IMR-90 (cell line): Measurements from ENCODE around the gene KLK14. TPM values are rescaled to one million over a fixed set of nuclear protein-coding genes. Genes with fewer than 3 reads are reported as not detected.

Source experiments
- ATAC-seq: fragments of 200-7000 bp; cut with Tn5 transposase; 2 replicates; pipeline ENCODE4 v1.9.1; 2020; ENCODE audit warnings: low read depth, mild to moderate bottlenecking, moderate library complexity
- BruUV-seq: library from RNA; stranded (reverse); fragments of 400-500 nt; replicated peaks from 2 replicates; lab custom pipeline; 2021; lab: Mats Ljungman, UMichigan
- CTCF ChIA-PET: fragments of 300-600 bp; formaldehyde crosslinking; extraction: SDS; loops from one replicate; lab custom pipeline; 2021; ENCODE audit warnings: antibody characterized with exemption; lab: Yijun Ruan, JAX
- POLR2A ChIA-PET: fragments of 300-600 bp; sonication (Branson Sonifier 250); formaldehyde crosslinking; loops from one replicate; lab custom pipeline; 2022; ENCODE audit warnings: antibody characterized with exemption; ENCODE audit not compliant: unreplicated experiment; lab: Charles Lee
- DNase-seq: peaks from one replicate; pipeline ENCODE4 v3.0.0; 2013
- H2AFZ ChIP-seq: replicated peaks from 2 replicates; pipeline ENCODE3; 2013; ENCODE audit warnings: low read length, mild to moderate bottlenecking; ENCODE audit not compliant: poor library complexity
- H2AK5ac ChIP-seq: 2 replicates; pipeline ENCODE4 v1.6.1; 2013; ENCODE audit warnings: low read depth, low read length, inconsistent platforms
- H2AK9ac ChIP-seq: replicated peaks from 2 replicates; pipeline ENCODE3; 2013; ENCODE audit warnings: mild to moderate bottlenecking, low read depth, low read length, moderate library complexity; ENCODE audit not compliant: poor library complexity
- H2BK120ac ChIP-seq: 2 replicates; pipeline ENCODE4 v1.6.1; 2013; ENCODE audit warnings: low read depth, low read length, inconsistent platforms
- H2BK15ac ChIP-seq: 3 replicates; pipeline ENCODE4 v1.6.1; 2013; ENCODE audit warnings: low read depth, low read length, inconsistent platforms
- H2BK20ac ChIP-seq: 2 replicates; pipeline ENCODE4 v1.6.1; 2013; ENCODE audit warnings: low read depth, mild to moderate bottlenecking, inconsistent platforms, low read length, moderate library complexity
- H2BK5ac ChIP-seq: 2 replicates; pipeline ENCODE4 v1.6.1; 2013; ENCODE audit warnings: mild to moderate bottlenecking, low read depth, low read length, inconsistent platforms; ENCODE audit not compliant: poor library complexity, severe bottlenecking
- H3K14ac ChIP-seq: replicated peaks from 2 replicates; pipeline ENCODE4 v1.6.1; 2013; ENCODE audit warnings: low read depth, low read length, inconsistent platforms
- H3K18ac ChIP-seq: 2 replicates; pipeline ENCODE4 v1.6.1; 2013; ENCODE audit warnings: low read depth, low read length, control low read depth
- H3K23ac ChIP-seq: 2 replicates; pipeline ENCODE4 v1.6.1; 2013; ENCODE audit warnings: low read depth, low read length, inconsistent platforms
- H3K27ac ChIP-seq: 2 replicates; pipeline ENCODE4 v1.5.1; 2013; ENCODE audit warnings: mild to moderate bottlenecking, control low read depth, low read length; ENCODE audit not compliant: insufficient read depth
- H3K27me3 ChIP-seq: 2 replicates; pipeline ENCODE4 v1.6.1; 2013; ENCODE audit warnings: low read length; ENCODE audit not compliant: control insufficient read depth, insufficient read depth
- H3K36me3 ChIP-seq: 2 replicates; pipeline ENCODE4 v1.6.1; 2013; ENCODE audit warnings: low read length, mixed read lengths; ENCODE audit not compliant: control insufficient read depth, insufficient read depth
- H3K4ac ChIP-seq: 2 replicates; pipeline ENCODE4 v1.6.1; 2013; ENCODE audit warnings: low read depth, low read length, inconsistent platforms
- H3K4me1 ChIP-seq: 2 replicates; pipeline ENCODE4 v1.6.1; 2013; ENCODE audit warnings: low read length, mixed read lengths; ENCODE audit not compliant: control insufficient read depth, insufficient read depth
- H3K4me2 ChIP-seq: 2 replicates; pipeline ENCODE4 v1.6.1; 2013; ENCODE audit warnings: low read depth, mild to moderate bottlenecking, control low read depth, low read length, moderate library complexity
- H3K4me3 ChIP-seq: 2 replicates; pipeline ENCODE4 v1.5.1; 2013; ENCODE audit warnings: low read depth, mild to moderate bottlenecking, control low read depth, low read length, moderate library complexity; ENCODE audit not compliant: insufficient read depth
- H3K56ac ChIP-seq: 2 replicates; pipeline ENCODE4 v1.6.1; 2013; ENCODE audit warnings: low read length, inconsistent platforms; ENCODE audit not compliant: insufficient read depth; ENCODE audit errors: extremely low read depth
- H3K79me1 ChIP-seq, 2 experiments: 2 replicates each; pipeline ENCODE4 v1.6.1; 2013; ENCODE audit warnings: low read length in 2 of 2, inconsistent platforms in 1 of 2, low read depth in 1 of 2
- H3K9ac ChIP-seq: 2 replicates; pipeline ENCODE4 v1.6.1; 2013; ENCODE audit warnings: low read depth, low read length, control low read depth
- H3K9me1 ChIP-seq: 2 replicates; pipeline ENCODE4 v1.6.1; 2013; ENCODE audit warnings: low read length, inconsistent platforms; ENCODE audit not compliant: insufficient read depth
- H3K9me3 ChIP-seq: 2 replicates; pipeline ENCODE4 v1.6.1; 2013; ENCODE audit warnings: low read length; ENCODE audit not compliant: control insufficient read depth, insufficient read depth
- H4K20me1 ChIP-seq: 2 replicates; pipeline ENCODE4 v1.6.1; 2013; ENCODE audit warnings: low read length, inconsistent platforms; ENCODE audit not compliant: insufficient read depth
- H4K5ac ChIP-seq: 2 replicates; pipeline ENCODE4 v1.6.1; 2013; ENCODE audit warnings: mild to moderate bottlenecking, low read depth, low read length, control low read depth
- H4K8ac ChIP-seq, 2 experiments: 2 replicates each; pipeline ENCODE4 v1.6.1; 2013; ENCODE audit warnings: low read depth in 2 of 2, low read length in 2 of 2, control low read depth in 1 of 2, inconsistent platforms in 1 of 2
- H4K91ac ChIP-seq: 2 replicates; pipeline ENCODE4 v1.6.1; 2013; ENCODE audit warnings: low read depth, low read length, inconsistent platforms; ENCODE audit not compliant: insufficient read depth
- BHLHE40 ChIP-seq: fragments of 150-350 bp; IDR thresholded peaks from 2 replicates; pipeline ENCODE4 v1.6.1; 2016; ENCODE audit warnings: mild to moderate bottlenecking, low read depth, low read length
- CEBPB ChIP-seq: IDR thresholded peaks from 2 replicates; pipeline ENCODE4 v1.6.1; 2012; ENCODE audit warnings: low read depth, low read length, improper control_type of control experiment
- CHD1 ChIP-seq: IDR thresholded peaks from 2 replicates; pipeline ENCODE4 v1.6.1; 2012; ENCODE audit warnings: low read depth, low read length, improper control_type of control experiment
- FOS ChIP-seq: fragments of 150-350 bp; IDR thresholded peaks from 2 replicates; pipeline ENCODE4 v1.6.1; 2016; ENCODE audit warnings: low read depth, low read length
- MAFK ChIP-seq: IDR thresholded peaks from 2 replicates; pipeline ENCODE4 v1.6.1; 2012; ENCODE audit warnings: low read depth, low read length, improper control_type of control experiment
- MAZ ChIP-seq: IDR thresholded peaks from 2 replicates; pipeline ENCODE4 v1.6.1; 2012; ENCODE audit warnings: low read depth, mild to moderate bottlenecking, low read length, improper control_type of control experiment, moderate library complexity, borderline replicate concordance
- MXI1 ChIP-seq: IDR thresholded peaks from 2 replicates; pipeline ENCODE4 v1.6.1; 2012; ENCODE audit warnings: low read depth, mild to moderate bottlenecking, low read length, moderate library complexity, borderline replicate concordance
- NFE2L2 ChIP-seq: fragments of 150-350 bp; IDR thresholded peaks from 2 replicates; pipeline ENCODE4 v1.6.1; 2016; ENCODE audit warnings: low read depth, mild to moderate bottlenecking, low read length
- POLR2A ChIP-seq: IDR thresholded peaks from 2 replicates; pipeline ENCODE4 v1.6.1; 2012; ENCODE audit warnings: mild to moderate bottlenecking, low read depth, low read length
- RAD21 ChIP-seq: IDR thresholded peaks from 2 replicates; pipeline ENCODE4 v1.6.1; 2012; ENCODE audit warnings: low read length, improper control_type of control experiment
- RCOR1 ChIP-seq: IDR thresholded peaks from 2 replicates; pipeline ENCODE4 v1.6.1; 2012; ENCODE audit warnings: mild to moderate bottlenecking, low read length, improper control_type of control experiment; ENCODE audit not compliant: insufficient replicate concordance
- RFX5 ChIP-seq: IDR thresholded peaks from 2 replicates; pipeline ENCODE4 v1.8.0; 2012; ENCODE audit warnings: low read depth, mild to moderate bottlenecking, low read length, moderate library complexity
- SMC3 ChIP-seq: fragments of 150-350 bp; IDR thresholded peaks from 2 replicates; pipeline ENCODE4 v1.6.1; 2016; ENCODE audit warnings: low read depth, mild to moderate bottlenecking, antibody characterized with exemption, low read length, moderate library complexity
- WGBS, 2 experiments: methylation state at CpG; one replicate each; pipeline versions ENCODE4 v1.1.5 to v1.1.7; 2013; ENCODE audit warnings: missing lambda C conversion rate in 2 of 2; ENCODE audit not compliant: insufficient read length in 1 of 2; ENCODE audit errors: extremely low coverage in 2 of 2; 5-methylcytosine and 5-hydroxymethylcytosine counted together
- dilution Hi-C: fragments of 300-500 bp; cut with HindIII; formaldehyde crosslinking; loops from one replicate; pipeline ENCODE4 v1.14.3; 2018; ENCODE audit warnings: low sequenced_read_pairs; ENCODE audit not compliant: unreplicated experiment
- in situ Hi-C: fragments of 300-500 bp; cut with MboI; formaldehyde crosslinking; loops from 3 replicates; pipeline ENCODE4 v1.14.3; 2019; ENCODE audit warnings: low sequenced_read_pairs, inconsistent platforms, mixed read lengths
- intact Hi-C: fragments of 100-400 bp; cut with micrococcal nuclease; formaldehyde crosslinking; loops from 2 replicates; pipeline ENCODE4 v1.10.0; 2022
- polyA plus RNA-seq, 3 experiments: library from polyadenylated mRNA; depleted of rRNA; stranded (reverse); fragments of >200 nt; gene quantifications; 2 replicates each; pipeline ENCODE4 v1.2.3, GENCODE V29; 2012; ENCODE audit warnings: low replicate concordance in 1 of 3
- total RNA-seq: library from RNA; depleted of rRNA; stranded (reverse); fragments of >200 nt; gene quantifications from 2 replicates; pipeline ENCODE4 v1.2.3, GENCODE V29; 2012
- TF ChIP-seq, protein P1 (sequence below): conservative IDR thresholded peaks from 2 replicates; pipeline ENCODE4 v1.5.1; 2012; ENCODE audit warnings: mild to moderate bottlenecking, low read depth, low read length, improper control_type of control experiment
- TF ChIP-seq, protein P2 (sequence below): fragments of 150-350 bp; IDR thresholded peaks from 2 replicates; pipeline ENCODE4 v1.6.1; 2016; ENCODE audit warnings: low read depth, mild to moderate bottlenecking, low read length, moderate library complexity, borderline replicate concordance
- TF ChIP-seq, protein P3 (sequence below): fragments of 150-350 bp; IDR thresholded peaks from 2 replicates; pipeline ENCODE4 v1.6.1; 2017; ENCODE audit warnings: mild to moderate bottlenecking, antibody characterized with exemption, low read length, low read depth

The KLK14 gene
- total and polyA plus RNA-seq, 2 of the 4 experiments (the other 2 are of a cell fraction) = not detected

DNA sequence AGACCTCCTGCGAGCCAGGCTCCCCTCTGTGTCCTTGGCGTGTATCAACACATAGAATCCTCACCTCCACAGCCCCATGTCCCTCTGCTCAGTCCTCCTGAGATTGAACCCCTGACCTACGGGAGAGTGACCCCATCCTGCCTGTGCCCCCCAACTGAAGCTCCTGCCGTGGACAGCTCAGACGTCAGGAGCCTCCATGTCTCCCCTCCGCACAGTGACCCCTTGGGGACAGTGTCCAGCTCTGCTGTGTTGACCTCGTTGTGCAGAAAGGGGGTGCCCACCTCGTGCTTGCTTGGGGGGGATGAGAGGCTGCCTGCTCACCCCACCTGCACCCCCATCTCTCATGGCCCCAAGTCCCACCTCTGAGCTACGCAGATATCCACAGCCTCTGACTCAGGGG lies 41.5 kb upstream of the KLK14 start:
- H3K14ac ChIP-seq = no peak overlapping the region
- CTCF ChIA-PET = no interaction called here
- H2BK120ac ChIP-seq = no peak overlapping the region
- H2AK9ac ChIP-seq = no peak overlapping the region
- H3K9ac ChIP-seq = no peak overlapping the region
- H3K4ac ChIP-seq = no peak overlapping the region
- H3K4me2 ChIP-seq = no peak overlapping the region
- dilution Hi-C loops (no loop called here), intact Hi-C loops (no loop called here), in situ Hi-C loops (no loop called here)
- H2BK15ac ChIP-seq = no peak overlapping the region
- H2AFZ ChIP-seq = no peak overlapping the region
- H4K91ac ChIP-seq = no peak overlapping the region
- no peaks in the 10 kb centered on the region for H3K27me3 ChIP-seq
- POLR2A ChIA-PET = no interaction called here
- no peaks in the 10 kb centered on the region for H4K20me1 ChIP-seq
- no peak overlapping the region for H3K18ac ChIP-seq
- H3K9me1 ChIP-seq = peaks cover 4% of the 10 kb centered on the region; the same call in 1 of the 2 replicates
- H3K23ac ChIP-seq = no peak overlapping the region
- no TSS peak for BruUV-seq
- no peak overlapping the region for H4K5ac ChIP-seq
- H2AK5ac ChIP-seq = no peak overlapping the region
- no peaks in the 10 kb centered on the region for H3K79me1 ChIP-seq
- no peak for DNase-seq
- H2BK5ac ChIP-seq = no peak overlapping the region
- TF ChIP-seq CEBPB (no peak), BHLHE40 (no peak), POLR2A (no peak), MAZ (no peak), MXI1 (no peak), SMC3 (no peak), CHD1 (no peak), RCOR1 (no peak), NFE2L2 (no peak), RFX5 (no peak), RAD21 (no peak), MAFK (no peak), FOS (no peak)
- TF ChIP-seq, protein P1, sequence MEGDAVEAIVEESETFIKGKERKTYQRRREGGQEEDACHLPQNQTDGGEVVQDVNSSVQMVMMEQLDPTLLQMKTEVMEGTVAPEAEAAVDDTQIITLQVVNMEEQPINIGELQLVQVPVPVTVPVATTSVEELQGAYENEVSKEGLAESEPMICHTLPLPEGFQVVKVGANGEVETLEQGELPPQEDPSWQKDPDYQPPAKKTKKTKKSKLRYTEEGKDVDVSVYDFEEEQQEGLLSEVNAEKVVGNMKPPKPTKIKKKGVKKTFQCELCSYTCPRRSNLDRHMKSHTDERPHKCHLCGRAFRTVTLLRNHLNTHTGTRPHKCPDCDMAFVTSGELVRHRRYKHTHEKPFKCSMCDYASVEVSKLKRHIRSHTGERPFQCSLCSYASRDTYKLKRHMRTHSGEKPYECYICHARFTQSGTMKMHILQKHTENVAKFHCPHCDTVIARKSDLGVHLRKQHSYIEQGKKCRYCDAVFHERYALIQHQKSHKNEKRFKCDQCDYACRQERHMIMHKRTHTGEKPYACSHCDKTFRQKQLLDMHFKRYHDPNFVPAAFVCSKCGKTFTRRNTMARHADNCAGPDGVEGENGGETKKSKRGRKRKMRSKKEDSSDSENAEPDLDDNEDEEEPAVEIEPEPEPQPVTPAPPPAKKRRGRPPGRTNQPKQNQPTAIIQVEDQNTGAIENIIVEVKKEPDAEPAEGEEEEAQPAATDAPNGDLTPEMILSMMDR = no peak
- TF ChIP-seq, protein P2, sequence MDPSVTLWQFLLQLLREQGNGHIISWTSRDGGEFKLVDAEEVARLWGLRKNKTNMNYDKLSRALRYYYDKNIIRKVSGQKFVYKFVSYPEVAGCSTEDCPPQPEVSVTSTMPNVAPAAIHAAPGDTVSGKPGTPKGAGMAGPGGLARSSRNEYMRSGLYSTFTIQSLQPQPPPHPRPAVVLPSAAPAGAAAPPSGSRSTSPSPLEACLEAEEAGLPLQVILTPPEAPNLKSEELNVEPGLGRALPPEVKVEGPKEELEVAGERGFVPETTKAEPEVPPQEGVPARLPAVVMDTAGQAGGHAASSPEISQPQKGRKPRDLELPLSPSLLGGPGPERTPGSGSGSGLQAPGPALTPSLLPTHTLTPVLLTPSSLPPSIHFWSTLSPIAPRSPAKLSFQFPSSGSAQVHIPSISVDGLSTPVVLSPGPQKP = no peak
- TF ChIP-seq, protein P3, sequence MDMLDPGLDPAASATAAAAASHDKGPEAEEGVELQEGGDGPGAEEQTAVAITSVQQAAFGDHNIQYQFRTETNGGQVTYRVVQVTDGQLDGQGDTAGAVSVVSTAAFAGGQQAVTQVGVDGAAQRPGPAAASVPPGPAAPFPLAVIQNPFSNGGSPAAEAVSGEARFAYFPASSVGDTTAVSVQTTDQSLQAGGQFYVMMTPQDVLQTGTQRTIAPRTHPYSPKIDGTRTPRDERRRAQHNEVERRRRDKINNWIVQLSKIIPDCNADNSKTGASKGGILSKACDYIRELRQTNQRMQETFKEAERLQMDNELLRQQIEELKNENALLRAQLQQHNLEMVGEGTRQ = no peak
- no peak overlapping the region for H3K56ac ChIP-seq
- H4K8ac ChIP-seq = no peak overlapping the region
- 0 out of 2 replicates have a peak, but pooled peaks cover 2% of the 10 kb centered on the region for H3K4me1 ChIP-seq
- H2BK20ac ChIP-seq = no peak overlapping the region
- H3K36me3 ChIP-seq = no peaks in the 10 kb centered on the region
- H3K9me3 ChIP-seq = no peaks in the 10 kb centered on the region
- no peak overlapping the region for H3K4me3 ChIP-seq
- no peak overlapping the region for H3K27ac ChIP-seq
- 83% methylated on average over 2 of the region's 9 CpGs; no CpG with 5 or more reads in 1 of the 2 experiments for WGBS, 2 experiments
- ATAC-seq = no peak
